Psoas muscle (tissue), 8 donors: Measurements from ENCODE around the gene KLHL30. TPM values are rescaled to one million over a fixed set of nuclear protein-coding genes. Genes with fewer than 3 reads are reported as not detected.
A peak's percentile ranks its signal among the peaks of the same experiment; 100 is the strongest.

Experiments used
- ATAC-seq, 4 donors: fragments of 200-7000 bp; cut with Tn5 transposase; one replicate each; pipeline ENCODE4 v1.9.1; 2020; ENCODE audit warnings: moderate library complexity in 3 of 4, mild to moderate bottlenecking in 2 of 4
- DNase-seq, 2 donors: peaks; one replicate each; pipeline ENCODE4 v3.0.0-alpha.2; 2020
- H3K27ac ChIP-seq: fragments of 200-600 bp; one replicate; pipeline ENCODE4 v1.8.0; 2022
- H3K27me3 ChIP-seq, 3 donors: fragments of 200-600 bp in 1 of 3; one replicate each; pipeline versions ENCODE4 v1.6.1 to v1.8.0; 2013 to 2022; ENCODE audit warnings: low read length in 2 of 3, mild to moderate bottlenecking in 2 of 3, moderate library complexity in 1 of 3; ENCODE audit not compliant: insufficient read depth in 3 of 3
- H3K36me3 ChIP-seq, 2 donors: fragments of 200-600 bp in 1 of 2; one replicate each; pipeline versions ENCODE4 v1.6.1 to v1.8.0; 2013 to 2022; ENCODE audit warnings: low read depth in 1 of 2, mild to moderate bottlenecking in 1 of 2, moderate library complexity in 1 of 2; ENCODE audit not compliant: insufficient read depth in 1 of 2
- H3K4me1 ChIP-seq: fragments of 200-600 bp; one replicate; pipeline ENCODE4 v1.8.0; 2022
- H3K4me3 ChIP-seq: fragments of 200-600 bp; one replicate; pipeline ENCODE4 v1.8.0; 2022; ENCODE audit warnings: mild to moderate bottlenecking
- H3K9me3 ChIP-seq: fragments of 200-600 bp; one replicate; pipeline ENCODE4 v1.8.0; 2022
- WGBS, 3 donors: extraction: QIAGEN DNeasy Blood & Tissue Kit; methylation state at CpG; one replicate each; pipeline versions ENCODE4 v1.1.6 to v1.1.7; 2013; 5-methylcytosine and 5-hydroxymethylcytosine counted together
- intact Hi-C, 2 donors: fragments of 100-400 bp; cut with DNase I; formaldehyde crosslinking; loops; one replicate each; pipeline versions ENCODE4 v1.11.0 to v1.14.2; 2022
- polyA plus RNA-seq, 3 donors: library from polyadenylated mRNA; stranded (reverse); fragments of 200-250 nt; gene quantifications; one replicate each; pipeline ENCODE4 v1.2.3, GENCODE V29; 2013
- total RNA-seq, 4 donors: library from RNA; stranded (reverse); fragmentation: NEBNext Ultra II Directional in 2 of 4; extraction: Animal tissue kit (Norgen Biotek cat#: 25700) in 2 of 4; gene quantifications; one replicate each; pipeline versions ENCODE4 v1.2.1 to v1.2.4, GENCODE V29; 2021 to 2023
- TF ChIP-seq, protein P1 (sequence below): fragments of 200-600 bp; IDR thresholded peaks from one replicate; pipeline ENCODE4 v1.8.0; 2022; ENCODE audit warnings: antibody characterized with exemption
- donor health status: healthy with polysubstance abuse.
- donor health status: DM: no; HTN: no; CAD: no; lungs with moderate emphysema.
- donor health status: Bipolar disorder and iron deficiency.
- donor health status: healthy.
- donor health status: DM: yes; HTN: yes; CAD: no.
- donor health status: DM: no; HTN: no; CAD: no.
- donor health status: DM: no; HTN: no; CAD: no.
- donor health status: DM: yes; HTN: yes; CAD: no.

Gene KLHL30
- total and polyA plus RNA-seq, 7 donors: 67.7 to 175 (median 121) TPM

DNA sequence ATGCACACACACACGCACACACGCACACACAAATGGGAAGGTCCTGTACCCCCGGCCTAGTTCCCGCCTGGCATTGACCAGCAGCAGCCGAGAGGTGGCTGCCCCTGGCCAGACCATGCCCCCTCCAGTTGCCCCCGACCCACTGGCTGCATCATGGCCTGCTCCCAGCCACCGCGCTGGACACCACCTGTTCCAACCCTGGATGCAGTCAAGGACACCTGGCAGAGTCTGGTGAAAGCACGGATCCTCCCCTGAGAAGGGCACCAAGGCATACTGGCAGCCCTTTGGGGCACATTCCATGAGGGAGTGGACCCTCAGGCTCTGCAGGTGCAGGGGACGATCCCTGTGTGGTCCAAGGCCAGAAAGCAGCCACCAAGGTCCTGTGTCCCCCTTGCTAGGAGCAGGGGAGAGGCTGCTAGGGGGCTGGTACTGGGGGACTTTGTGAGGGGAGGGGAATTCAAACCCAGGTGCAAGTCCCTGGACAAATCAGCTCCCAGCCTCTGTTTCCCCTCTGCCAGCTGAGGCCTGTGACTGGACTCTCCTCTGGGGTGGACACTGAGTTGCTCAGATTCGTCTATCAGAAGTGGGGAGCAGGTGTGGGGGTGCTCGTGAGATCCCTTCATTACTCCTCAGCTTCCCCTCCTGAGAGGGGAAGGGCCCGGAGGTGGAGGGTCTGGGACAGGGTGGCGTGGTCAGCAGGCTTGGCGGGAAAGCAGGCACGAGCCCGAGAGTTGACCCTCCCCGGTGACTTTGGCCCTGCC, 34.8 kb upstream of the KLHL30 start:
- DNase-seq: peak in 1 of 2 donors; percentile 32
- Histone ChIP-seq H3K27me3 (no peaks in the 10 kb centered on the region), H3K36me3 (no peaks in the 10 kb centered on the region), H3K4me3 (no peak overlapping the region), H3K4me1 (peaks cover 5% of the 10 kb centered on the region), H3K9me3 (no peaks in the 10 kb centered on the region), H3K27ac (no peak overlapping the region)
- ATAC-seq: no peak
- WGBS, 3 donors: 85 to 90% (median 89%) methylated on average over 16 to 18 of the region's 18 CpGs
- intact Hi-C loops: no loop called here
- TF ChIP-seq, protein P1, sequence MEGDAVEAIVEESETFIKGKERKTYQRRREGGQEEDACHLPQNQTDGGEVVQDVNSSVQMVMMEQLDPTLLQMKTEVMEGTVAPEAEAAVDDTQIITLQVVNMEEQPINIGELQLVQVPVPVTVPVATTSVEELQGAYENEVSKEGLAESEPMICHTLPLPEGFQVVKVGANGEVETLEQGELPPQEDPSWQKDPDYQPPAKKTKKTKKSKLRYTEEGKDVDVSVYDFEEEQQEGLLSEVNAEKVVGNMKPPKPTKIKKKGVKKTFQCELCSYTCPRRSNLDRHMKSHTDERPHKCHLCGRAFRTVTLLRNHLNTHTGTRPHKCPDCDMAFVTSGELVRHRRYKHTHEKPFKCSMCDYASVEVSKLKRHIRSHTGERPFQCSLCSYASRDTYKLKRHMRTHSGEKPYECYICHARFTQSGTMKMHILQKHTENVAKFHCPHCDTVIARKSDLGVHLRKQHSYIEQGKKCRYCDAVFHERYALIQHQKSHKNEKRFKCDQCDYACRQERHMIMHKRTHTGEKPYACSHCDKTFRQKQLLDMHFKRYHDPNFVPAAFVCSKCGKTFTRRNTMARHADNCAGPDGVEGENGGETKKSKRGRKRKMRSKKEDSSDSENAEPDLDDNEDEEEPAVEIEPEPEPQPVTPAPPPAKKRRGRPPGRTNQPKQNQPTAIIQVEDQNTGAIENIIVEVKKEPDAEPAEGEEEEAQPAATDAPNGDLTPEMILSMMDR: no peak

DNA sequence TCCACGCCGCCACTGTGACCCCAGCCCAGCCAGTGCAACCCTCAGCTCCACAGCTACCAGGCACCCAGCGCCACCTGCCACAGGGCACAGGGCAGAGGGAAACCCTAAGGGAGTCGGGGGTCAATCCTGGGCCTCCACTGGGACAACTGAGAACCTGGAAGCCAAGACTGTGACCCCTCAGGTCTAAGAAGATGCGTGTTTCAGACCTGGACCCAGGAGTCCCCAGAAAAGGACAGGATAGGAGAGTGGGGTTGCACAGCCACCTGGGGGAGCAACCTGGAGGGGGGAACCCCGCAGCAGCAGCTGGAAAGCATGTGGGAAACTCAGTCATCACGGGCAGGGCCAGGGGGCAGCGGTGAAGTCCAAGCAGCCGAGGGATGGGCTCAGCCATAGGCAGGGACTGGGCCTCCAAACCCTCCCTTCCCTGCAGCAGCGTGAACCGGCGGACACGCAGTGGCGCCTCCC, 34.2 kb upstream of the KLHL30 start:
- no peaks in the 10 kb centered on the region for H3K36me3 ChIP-seq
- H3K4me1 ChIP-seq: peaks cover 7% of the 10 kb centered on the region
- H3K27me3 ChIP-seq: no peaks in the 10 kb centered on the region
- DNase-seq (peak in 1 of 2 donors; percentile 30), ATAC-seq (no peak)
- H3K4me3 ChIP-seq: no peak overlapping the region
- no peaks in the 10 kb centered on the region for H3K9me3 ChIP-seq
- intact Hi-C loops: no loop called here
- WGBS, 3 donors: 88 to 92% (median 89%) methylated on average over 14 of the region's 14 CpGs
- TF ChIP-seq, protein P1: no peak
- no peak overlapping the region for H3K27ac ChIP-seq

DNA sequence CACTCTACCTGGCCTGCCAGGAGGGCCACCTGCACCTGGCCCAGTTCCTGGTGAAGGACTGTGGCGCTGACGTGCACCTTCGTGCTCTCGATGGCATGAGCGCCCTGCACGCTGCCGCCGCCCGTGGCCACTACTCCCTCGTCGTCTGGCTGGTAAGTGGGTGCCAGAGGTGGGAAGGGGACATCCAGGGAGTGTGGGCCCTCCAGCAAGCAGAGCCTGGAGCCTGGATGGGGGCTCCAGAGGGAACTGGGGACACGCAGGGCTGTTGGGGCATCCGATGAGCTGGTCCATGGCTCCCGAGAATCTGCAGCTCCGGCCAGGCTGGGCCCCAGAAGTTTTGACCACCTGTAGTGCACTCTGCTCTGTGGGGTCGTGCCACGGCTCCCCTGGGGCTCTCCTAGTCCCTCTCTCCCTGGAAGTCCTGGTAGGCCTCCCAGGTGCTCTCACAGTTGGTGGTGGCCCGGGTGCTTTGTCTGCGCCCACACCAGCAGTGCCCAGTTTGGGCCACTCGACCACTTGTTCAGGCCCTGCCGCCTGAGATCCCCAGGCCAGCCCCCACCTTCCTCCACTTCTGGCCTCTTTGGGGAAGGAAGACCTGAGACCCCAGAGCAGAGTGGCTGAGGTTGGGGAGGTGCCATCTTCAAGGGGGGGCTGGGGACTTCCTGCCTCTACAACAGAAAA, 33.6 kb upstream of the KLHL30 start:
- DNase-seq: peak in 1 of 2 donors; percentile 36
- ATAC-seq: no peak
- TF ChIP-seq, protein P1: no peak
- Histone ChIP-seq H3K27ac (no peak overlapping the region), H3K36me3 (no peaks in the 10 kb centered on the region), H3K9me3 (no peaks in the 10 kb centered on the region), H3K27me3 (no peaks in the 10 kb centered on the region), H3K4me1 (peaks cover 7% of the 10 kb centered on the region), H3K4me3 (no peak overlapping the region)
- intact Hi-C loops: no loop called here
- 91 to 97% (median 94%) methylated on average over 19 to 21 of the region's 21 CpGs for WGBS, 3 donors

DNA sequence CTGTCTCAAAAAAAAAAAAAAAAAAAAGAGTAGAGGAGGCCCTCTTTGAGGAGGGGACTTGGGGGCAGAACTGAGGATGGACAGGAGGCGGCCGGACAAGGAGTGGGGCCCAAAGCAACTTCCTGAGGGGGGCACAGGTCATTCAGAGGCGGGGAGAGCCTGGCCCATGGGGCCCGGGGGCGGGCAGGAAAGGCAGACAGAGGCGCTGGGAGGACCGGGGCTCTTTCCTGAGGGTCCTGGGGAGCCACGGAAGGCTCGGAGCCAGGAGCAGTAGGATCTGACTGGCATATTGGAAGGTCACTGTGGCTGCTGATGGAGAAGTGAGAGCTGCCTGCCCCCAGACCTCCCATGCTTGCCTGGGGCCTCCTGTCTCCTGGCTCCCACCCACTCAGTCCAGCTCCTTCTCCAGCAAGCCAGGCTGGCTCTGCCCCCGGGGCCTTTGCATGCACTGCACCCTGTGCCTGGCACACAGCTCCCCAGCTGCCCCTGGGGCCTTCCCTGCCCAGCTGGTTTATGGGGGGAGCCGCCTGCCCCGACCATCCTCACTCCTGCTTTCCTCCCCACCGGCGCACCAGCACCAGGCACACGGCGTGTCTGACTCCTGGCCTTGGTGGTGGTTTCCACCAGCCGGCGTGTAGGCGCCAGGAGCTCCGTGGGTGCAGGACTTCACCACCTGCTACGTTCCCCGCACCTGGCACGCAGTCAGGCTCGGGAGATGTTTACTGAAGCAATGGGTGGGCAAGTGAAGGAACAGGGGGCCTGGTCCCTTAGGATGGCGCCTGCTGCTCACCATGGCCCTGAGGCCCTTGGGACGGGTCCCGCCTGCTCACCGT, 32.7 kb upstream of the KLHL30 start:
- WGBS, 3 donors: 87 to 90% (median 89%) methylated on average over 25 to 28 of the region's 28 CpGs
- Histone ChIP-seq H3K27ac (no peak overlapping the region), H3K36me3 (no peaks in the 10 kb centered on the region), H3K4me3 (no peak overlapping the region), H3K9me3 (no peaks in the 10 kb centered on the region), H3K27me3 (no peaks in the 10 kb centered on the region), H3K4me1 (peaks cover 7% of the 10 kb centered on the region)
- ATAC-seq (no peak), DNase-seq (peak; percentile 8 to 40)
- TF ChIP-seq, protein P1: no peak
- intact Hi-C loops: no loop called here
